MCF 10A (cell line): ENCODE results near the gene GALNT14. TPM values are rescaled to one million over a fixed set of nuclear protein-coding genes. Genes with fewer than 3 reads are reported as not detected.
A peak's percentile ranks its signal among the peaks of the same experiment; 100 is the strongest.

Experiments used
- BruUV-seq: library from RNA; stranded (reverse); fragments of 400-500 nt; replicated peaks from 2 replicates; lab custom pipeline; 2021; lab: Mats Ljungman, UMichigan
- CTCF ChIA-PET: fragments of 300-600 bp; sonication (Branson Sonifier 250); formaldehyde crosslinking; extraction: SDS; loops from one replicate; lab custom pipeline; 2021; ENCODE audit warnings: antibody characterized with exemption, inconsistent platforms; lab: Yijun Ruan, JAX
- POLR2A ChIA-PET: fragments of 300-600, 350-650 bp; sonication (Branson Sonifier 250); formaldehyde crosslinking; extraction: SDS; loops from one replicate; lab custom pipeline; 2020; ENCODE audit warnings: antibody characterized with exemption, inconsistent platforms; lab: Yijun Ruan, JAX
- DNase-seq: peaks from one replicate; pipeline ENCODE4 v3.0.0-alpha.2; 2018; ENCODE audit not compliant: unreplicated experiment
- H3K27ac Mint-ChIP-seq: one replicate; pipeline ENCODE4 v1.8.0; 2022; ENCODE audit warnings: mild to moderate bottlenecking, low read depth, mixed read lengths; ENCODE audit not compliant: unreplicated experiment
- H3K27me3 Mint-ChIP-seq: one replicate; pipeline ENCODE4 v1.8.0; 2022; ENCODE audit warnings: mixed read lengths; ENCODE audit not compliant: insufficient read depth, unreplicated experiment
- H3K36me3 Mint-ChIP-seq: one replicate; pipeline ENCODE4 v1.8.0; 2022; ENCODE audit warnings: mild to moderate bottlenecking, moderate library complexity, mixed read lengths; ENCODE audit not compliant: insufficient read depth, unreplicated experiment
- H3K4me1 Mint-ChIP-seq: one replicate; pipeline ENCODE4 v1.8.0; 2022; ENCODE audit warnings: mixed read lengths; ENCODE audit not compliant: insufficient read depth, unreplicated experiment
- H3K4me3 Mint-ChIP-seq: one replicate; pipeline ENCODE4 v1.8.0; 2022; ENCODE audit warnings: mild to moderate bottlenecking, moderate library complexity, mixed read lengths; ENCODE audit not compliant: unreplicated experiment
- H3K9me3 Mint-ChIP-seq: one replicate; pipeline ENCODE4 v1.8.0; 2022; ENCODE audit warnings: mixed read lengths; ENCODE audit not compliant: unreplicated experiment
- intact Hi-C: fragments of 100-400 bp; cut with micrococcal nuclease; formaldehyde crosslinking; loops from 2 replicates; pipeline ENCODE4 v1.14.1; 2022
- total RNA-seq: library from RNA; stranded (reverse); gene quantifications from 2 replicates; pipeline ENCODE4 v1.2.3, GENCODE V29; 2022
- TF ChIP-seq, protein P1 (sequence below): fragments of 200-600 bp; IDR thresholded peaks from one replicate; pipeline ENCODE4 v1.8.0; 2022; ENCODE audit warnings: antibody characterized with exemption, mild to moderate bottlenecking; ENCODE audit not compliant: unreplicated experiment

Gene GALNT14
- total RNA-seq, 1 experiment from 2014 or later = 4.6 TPM

DNA sequence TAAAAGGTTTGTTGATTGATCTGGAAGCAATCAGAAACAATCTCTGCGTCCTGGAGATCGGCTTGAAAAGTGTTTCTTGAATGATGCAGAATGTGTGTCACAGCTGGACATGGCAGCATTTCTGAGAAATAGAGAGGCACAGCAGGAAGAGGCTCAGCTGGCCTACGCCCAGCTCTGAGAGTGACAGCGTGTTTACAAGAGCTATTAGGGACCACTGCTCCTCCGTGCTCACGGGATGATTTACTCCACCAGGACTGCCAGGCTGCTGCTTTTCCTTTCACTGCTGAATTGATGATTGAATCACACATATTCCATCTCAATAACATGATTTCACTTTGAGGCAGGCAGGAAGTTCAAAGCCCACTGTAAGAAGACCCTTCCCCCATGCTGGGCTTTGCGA is 62.8 kb downstream of the GALNT14 start:
- intact Hi-C loops = no loop called here
- POLR2A ChIA-PET = interaction anchor here (0.7 kb wide), 1 partner anchor 14 kb away, joined by 3 read pairs; no protein-coding TSS in a partner anchor
- no peaks in the 10 kb centered on the region for H3K36me3 Mint-ChIP-seq

GRCh38 chr2:31071741-31072140 is 66.5 kb downstream of the GALNT14 start:
- POLR2A ChIA-PET = no interaction called here
- BruUV-seq = no TSS peak
- CTCF ChIA-PET = interaction anchor here (1.0 kb wide), 1 partner anchor 69 kb away, joined by 3 read pairs; no protein-coding TSS in a partner anchor

More for the DNA sequence above, 62.8 kb downstream of the GALNT14 start:
- CTCF ChIA-PET = no interaction called here
- DNase-seq = no peak
- no peak overlapping the region for H3K4me3 Mint-ChIP-seq
- no peaks in the 10 kb centered on the region for H3K27me3 Mint-ChIP-seq
- TF ChIP-seq, protein P1, sequence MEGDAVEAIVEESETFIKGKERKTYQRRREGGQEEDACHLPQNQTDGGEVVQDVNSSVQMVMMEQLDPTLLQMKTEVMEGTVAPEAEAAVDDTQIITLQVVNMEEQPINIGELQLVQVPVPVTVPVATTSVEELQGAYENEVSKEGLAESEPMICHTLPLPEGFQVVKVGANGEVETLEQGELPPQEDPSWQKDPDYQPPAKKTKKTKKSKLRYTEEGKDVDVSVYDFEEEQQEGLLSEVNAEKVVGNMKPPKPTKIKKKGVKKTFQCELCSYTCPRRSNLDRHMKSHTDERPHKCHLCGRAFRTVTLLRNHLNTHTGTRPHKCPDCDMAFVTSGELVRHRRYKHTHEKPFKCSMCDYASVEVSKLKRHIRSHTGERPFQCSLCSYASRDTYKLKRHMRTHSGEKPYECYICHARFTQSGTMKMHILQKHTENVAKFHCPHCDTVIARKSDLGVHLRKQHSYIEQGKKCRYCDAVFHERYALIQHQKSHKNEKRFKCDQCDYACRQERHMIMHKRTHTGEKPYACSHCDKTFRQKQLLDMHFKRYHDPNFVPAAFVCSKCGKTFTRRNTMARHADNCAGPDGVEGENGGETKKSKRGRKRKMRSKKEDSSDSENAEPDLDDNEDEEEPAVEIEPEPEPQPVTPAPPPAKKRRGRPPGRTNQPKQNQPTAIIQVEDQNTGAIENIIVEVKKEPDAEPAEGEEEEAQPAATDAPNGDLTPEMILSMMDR = no peak
- no peaks in the 10 kb centered on the region for H3K9me3 Mint-ChIP-seq
- H3K4me1 Mint-ChIP-seq = peaks cover 7% of the 10 kb centered on the region
- H3K27ac Mint-ChIP-seq = no peak overlapping the region
- no TSS peak for BruUV-seq

GRCh38 chr2:31070339-31071125 is 67.7 kb downstream of the GALNT14 start:
- Mint-ChIP-seq H3K27ac (no peak overlapping the region), H3K27me3 (no peaks in the 10 kb centered on the region), H3K9me3 (no peaks in the 10 kb centered on the region), H3K4me3 (no peak overlapping the region), H3K36me3 (no peaks in the 10 kb centered on the region), H3K4me1 (peaks cover 12% of the 10 kb centered on the region)
- TF ChIP-seq, protein P1 = no peak
- peak; percentile 46 for DNase-seq
- ChIA-PET POLR2A (no interaction called here), CTCF (interaction anchor here (1.0 kb wide), 2 partner anchors 68 to 174 kb away, joined by 3 to 4 read pairs; no protein-coding TSS in a partner anchor)
- intact Hi-C loops = no loop called here
- no TSS peak for BruUV-seq

More at GRCh38 chr2:31071741-31072140, 66.5 kb downstream of the GALNT14 start:
- H3K36me3 Mint-ChIP-seq = no peaks in the 10 kb centered on the region
- H3K4me1 Mint-ChIP-seq = peaks cover 12% of the 10 kb centered on the region
- intact Hi-C loops = no loop called here
- H3K27ac Mint-ChIP-seq = no peak overlapping the region
- no peaks in the 10 kb centered on the region for H3K9me3 Mint-ChIP-seq
- no peak for DNase-seq
- H3K27me3 Mint-ChIP-seq = no peaks in the 10 kb centered on the region
- no peak overlapping the region for H3K4me3 Mint-ChIP-seq
- TF ChIP-seq, protein P1 = no peak

DNA sequence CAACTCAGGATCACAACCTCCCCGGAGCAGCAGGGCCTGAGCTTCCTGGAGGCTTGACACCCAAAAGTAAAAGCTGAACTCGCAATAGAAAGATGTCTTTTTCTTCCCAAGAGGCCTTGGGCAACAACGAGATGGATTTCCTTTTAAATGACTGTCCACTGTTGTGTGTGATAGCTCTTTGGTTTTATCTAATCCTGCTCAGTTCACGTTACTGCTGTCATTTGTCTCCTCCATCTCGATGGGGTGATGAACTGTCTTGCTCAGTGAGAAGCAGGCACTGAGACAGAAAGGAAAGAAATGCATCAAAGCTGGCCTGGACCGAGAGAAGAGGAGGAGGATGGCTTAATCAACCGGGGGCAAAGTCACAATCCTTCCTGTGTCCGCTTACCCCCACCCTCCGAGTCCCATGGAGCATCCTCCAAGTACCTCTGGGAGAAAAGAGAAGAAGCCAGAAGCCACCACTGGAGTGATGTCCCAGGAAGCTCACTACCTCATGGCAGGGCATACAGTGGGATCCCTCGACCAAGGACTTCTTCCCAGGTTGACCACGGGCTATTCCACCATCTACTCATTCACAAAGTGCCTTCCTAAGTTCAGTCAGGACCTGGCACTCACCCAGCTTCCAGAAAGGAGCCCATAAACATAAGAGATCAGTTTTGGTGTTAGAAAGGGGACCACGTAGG is 68.5 kb downstream of the GALNT14 start:
- POLR2A ChIA-PET = no interaction called here
- no peaks in the 10 kb centered on the region for H3K27me3 Mint-ChIP-seq
- CTCF ChIA-PET = interaction anchor here (1.0 kb wide), 1 partner anchor 174 kb away, joined by 4 read pairs; no protein-coding TSS in a partner anchor
- H3K4me3 Mint-ChIP-seq = no peak overlapping the region
- TF ChIP-seq, protein P1 = no peak
- intact Hi-C loops = no loop called here
- DNase-seq = no peak
- no peaks in the 10 kb centered on the region for H3K9me3 Mint-ChIP-seq
- no peak overlapping the region for H3K27ac Mint-ChIP-seq
- BruUV-seq = no TSS peak
- peaks cover 12% of the 10 kb centered on the region for H3K4me1 Mint-ChIP-seq
- H3K36me3 Mint-ChIP-seq = no peaks in the 10 kb centered on the region
